ENCODE data around the gene DEPP1.

- no peak for TF ChIP-seq CTCF (IDR thresholded peaks at IDR 0.05)
- no peak for TF ChIP-seq EZH2 (IDR thresholded peaks at IDR 0.05; ENCODE audit: borderline replicate concordance, insufficient read depth, low read depth, low read length, poor library complexity, severe bottlenecking)
Measured at GRCh38 chr10:44961230-44961571, 17.4 kb downstream of the DEPP1 start.
